K562 (cell line): ENCODE data around the gene DUSP16. TPM values are rescaled to one million over a fixed set of nuclear protein-coding genes. Genes with fewer than 3 reads are reported as not detected.

Experiments used
- CTCFL ChIP-seq: IDR thresholded peaks from 2 replicates; pipeline ENCODE4 v1.6.1; 2011; ENCODE audit warnings: borderline replicate concordance, low read depth, mild to moderate bottlenecking, moderate library complexity, low read length; ENCODE audit not compliant: insufficient read depth, poor library complexity, severe bottlenecking
- FOXM1 ChIP-seq, 2 experiments: fragments of 450-650 bp in 1 of 2; sonication (generic) in 1 of 2; formaldehyde crosslinking in 1 of 2; IDR thresholded peaks; 2 replicates each; pipeline versions ENCODE4 v1.6.1 to v1.9.0; 2017 to 2022; ENCODE audit warnings: low read depth in 2 of 2, mild to moderate bottlenecking in 2 of 2, missing genetic modification reagents in 1 of 2, moderate library complexity in 1 of 2
- HMGN3 ChIP-seq: IDR thresholded peaks from 2 replicates; pipeline ENCODE4 v1.6.1; 2011; ENCODE audit warnings: borderline replicate concordance, low read depth, mild to moderate bottlenecking, mixed read lengths, low read length; ENCODE audit not compliant: insufficient read length; ENCODE audit errors: extremely low read depth
- MCM3 ChIP-seq: fragments of 450-650 bp; IDR thresholded peaks from 2 replicates; pipeline ENCODE4 v1.6.1; 2016
- MEIS2 ChIP-seq: fragments of 450-650 bp; IDR thresholded peaks from 2 replicates; pipeline ENCODE4 v1.6.1; 2014; ENCODE audit warnings: mild to moderate bottlenecking; ENCODE audit not compliant: partially characterized antibody
- MTA3 ChIP-seq: fragments of 450-650 bp; formaldehyde crosslinking; IDR thresholded peaks from 2 replicates; pipeline ENCODE4 v1.6.1; 2017; ENCODE audit warnings: mild to moderate bottlenecking, borderline replicate concordance
- RCOR1 ChIP-seq, 2 experiments: IDR thresholded peaks; 2 replicates each; pipeline ENCODE4 v1.6.1; 2012; ENCODE audit warnings: low read depth in 2 of 2, low read length in 2 of 2, borderline replicate concordance in 1 of 2, improper control_type of control experiment in 1 of 2
- SMAD4 ChIP-seq: fragments of 250-450 bp; sonication (Bioruptor Pico); conservative IDR thresholded peaks from 2 replicates; pipeline ENCODE4 v1.8.0; 2021; ENCODE audit warnings: inconsistent platforms, mild to moderate bottlenecking, moderate library complexity
- SREBF2 ChIP-seq: sonication (generic); formaldehyde crosslinking; IDR thresholded peaks from 2 replicates; pipeline ENCODE4 v1.4.0; 2020; ENCODE audit warnings: mild to moderate bottlenecking, missing genetic modification reagents
- TRIM28 ChIP-seq: fragments of 450-650 bp; IDR thresholded peaks from 2 replicates; pipeline ENCODE4 v1.6.1; 2017
- ZBTB11 ChIP-seq, 3 experiments: fragments of 200-800 bp in 1 of 3; fragments of 250-450 bp in 1 of 3; fragments of 450-650 bp in 1 of 3; sonication (Bioruptor Pico) in 1 of 3; sonication (Bioruptor generic) in 1 of 3; formaldehyde crosslinking in 1 of 3; IDR thresholded peaks; 2 replicates each; pipeline versions ENCODE4 v1.6.1 to v1.8.0; 2016 to 2022; ENCODE audit warnings: mild to moderate bottlenecking in 2 of 3, missing genetic modification characterization in 2 of 3, missing compliant biosample characterization in 1 of 3, moderate library complexity in 1 of 3
- ZNF57 ChIP-seq: fragments of 450-650 bp; formaldehyde crosslinking; IDR thresholded peaks from 2 replicates; pipeline ENCODE4 v1.4.0; 2020; ENCODE audit warnings: mild to moderate bottlenecking, moderate library complexity
- ZNF655 ChIP-seq: fragments of 250-450 bp; sonication (Bioruptor Pico); IDR thresholded peaks from 2 replicates; pipeline ENCODE4 v1.5.0; 2021
- ZNF77 ChIP-seq: fragments of 250-450 bp; sonication (Bioruptor Pico); IDR thresholded peaks from 2 replicates; pipeline ENCODE4 v1.5.0; 2020
- polyA plus RNA-seq, 8 experiments: library from polyadenylated mRNA; depleted of rRNA in 4 of 8; stranded (reverse) in 5 of 8; unstranded in 3 of 8; fragments of >200 nt; fragmentation: Nextera tagmentation in 2 of 8; fragmentation: Illumina TruSeq in 1 of 8; extraction: Ambion mirVana in 2 of 8; extraction: Trizol in 1 of 8; gene quantifications; 2 replicates each; pipeline versions ENCODE4 v1.2.1 to v1.2.3, GENCODE V29; 2011 to 2014; ENCODE audit warnings: inconsistent platforms in 1 of 8, missing spikeins in 1 of 8
- total RNA-seq, 7 experiments: library from RNA; depleted of rRNA in 6 of 7; stranded (reverse); fragments of >200 nt in 6 of 7; fragmentation: Illumina TruSeq in 2 of 7; extraction: Trizol in 2 of 7; gene quantifications; 2 replicates each; pipeline versions ENCODE4 v1.2.1 to v1.2.3, GENCODE V29; 2011 to 2021; ENCODE audit warnings: low replicate concordance in 1 of 7
- TF ChIP-seq, protein P1 (sequence below), 2 experiments: fragments of 450-650 bp in 1 of 2; IDR thresholded peaks; 2 replicates each; pipeline ENCODE4 v1.6.1; 2011 to 2017; ENCODE audit warnings: low read depth in 2 of 2, antibody characterized with exemption in 1 of 2, borderline replicate concordance in 1 of 2, low read length in 1 of 2, mild to moderate bottlenecking in 1 of 2, mixed read lengths in 1 of 2; ENCODE audit not compliant: control insufficient read depth in 1 of 2

Gene DUSP16
- total and polyA plus RNA-seq, 9 of the 15 experiments (the other 6 are each of a cell fraction or from before 2014, with no cell fraction given): 0.70 to 12.3 (median 5.7) TPM

GRCh38 chr12:12505544-12506495 lies 56.8 kb downstream of the DUSP16 start (continued):
- TF ChIP-seq, protein P1, sequence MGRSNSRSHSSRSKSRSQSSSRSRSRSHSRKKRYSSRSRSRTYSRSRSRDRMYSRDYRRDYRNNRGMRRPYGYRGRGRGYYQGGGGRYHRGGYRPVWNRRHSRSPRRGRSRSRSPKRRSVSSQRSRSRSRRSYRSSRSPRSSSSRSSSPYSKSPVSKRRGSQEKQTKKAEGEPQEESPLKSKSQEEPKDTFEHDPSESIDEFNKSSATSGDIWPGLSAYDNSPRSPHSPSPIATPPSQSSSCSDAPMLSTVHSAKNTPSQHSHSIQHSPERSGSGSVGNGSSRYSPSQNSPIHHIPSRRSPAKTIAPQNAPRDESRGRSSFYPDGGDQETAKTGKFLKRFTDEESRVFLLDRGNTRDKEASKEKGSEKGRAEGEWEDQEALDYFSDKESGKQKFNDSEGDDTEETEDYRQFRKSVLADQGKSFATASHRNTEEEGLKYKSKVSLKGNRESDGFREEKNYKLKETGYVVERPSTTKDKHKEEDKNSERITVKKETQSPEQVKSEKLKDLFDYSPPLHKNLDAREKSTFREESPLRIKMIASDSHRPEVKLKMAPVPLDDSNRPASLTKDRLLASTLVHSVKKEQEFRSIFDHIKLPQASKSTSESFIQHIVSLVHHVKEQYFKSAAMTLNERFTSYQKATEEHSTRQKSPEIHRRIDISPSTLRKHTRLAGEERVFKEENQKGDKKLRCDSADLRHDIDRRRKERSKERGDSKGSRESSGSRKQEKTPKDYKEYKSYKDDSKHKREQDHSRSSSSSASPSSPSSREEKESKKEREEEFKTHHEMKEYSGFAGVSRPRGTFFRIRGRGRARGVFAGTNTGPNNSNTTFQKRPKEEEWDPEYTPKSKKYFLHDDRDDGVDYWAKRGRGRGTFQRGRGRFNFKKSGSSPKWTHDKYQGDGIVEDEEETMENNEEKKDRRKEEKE (IDR thresholded peaks at IDR 0.05; ENCODE audit: borderline replicate concordance in 1 of 2, control insufficient read depth in 1 of 2, low read depth in 2 of 2, low read length in 1 of 2): no peak
- TF ChIP-seq RCOR1 (IDR thresholded peaks at IDR 0.05; ENCODE audit: borderline replicate concordance in 1 of 2, low read depth in 2 of 2, low read length in 2 of 2): no peak
- TF ChIP-seq MEIS2: peak; percentile 55
- no peak for TF ChIP-seq SMAD4 (CRISPR knock-in tag)
- no peak for TF ChIP-seq HMGN3
- TF ChIP-seq ZNF655: no peak
- no peak for TF ChIP-seq MCM3
- no peak for TF ChIP-seq SREBF2
- TF ChIP-seq MTA3: no peak
- no peak for TF ChIP-seq ZNF77
- TF ChIP-seq ZBTB11 (CRISPR knock-in tag; IDR thresholded peaks at IDR 0.05): peak in 1 of 3 experiments; percentile 22; a peak in 1 of 6 replicates
- no peak for TF ChIP-seq FOXM1 (IDR thresholded peaks at IDR 0.05; ENCODE audit: low read depth)
- TF ChIP-seq FOXM1 (CRISPR knock-in tag; IDR thresholded peaks at IDR 0.05; ENCODE audit: low read depth): no peak
- TF ChIP-seq ZNF57: no peak
- no peak for TF ChIP-seq CTCFL
- no peak for TF ChIP-seq TRIM28
